ENCODE results near the gene ADAMTS13. TPM values are rescaled to one million over a fixed set of nuclear protein-coding genes. Genes with fewer than 3 reads are reported as not detected.

The ADAMTS13 gene
- total RNA-seq, 1 donor from 2014 or later = 3.5 TPM

DNA sequence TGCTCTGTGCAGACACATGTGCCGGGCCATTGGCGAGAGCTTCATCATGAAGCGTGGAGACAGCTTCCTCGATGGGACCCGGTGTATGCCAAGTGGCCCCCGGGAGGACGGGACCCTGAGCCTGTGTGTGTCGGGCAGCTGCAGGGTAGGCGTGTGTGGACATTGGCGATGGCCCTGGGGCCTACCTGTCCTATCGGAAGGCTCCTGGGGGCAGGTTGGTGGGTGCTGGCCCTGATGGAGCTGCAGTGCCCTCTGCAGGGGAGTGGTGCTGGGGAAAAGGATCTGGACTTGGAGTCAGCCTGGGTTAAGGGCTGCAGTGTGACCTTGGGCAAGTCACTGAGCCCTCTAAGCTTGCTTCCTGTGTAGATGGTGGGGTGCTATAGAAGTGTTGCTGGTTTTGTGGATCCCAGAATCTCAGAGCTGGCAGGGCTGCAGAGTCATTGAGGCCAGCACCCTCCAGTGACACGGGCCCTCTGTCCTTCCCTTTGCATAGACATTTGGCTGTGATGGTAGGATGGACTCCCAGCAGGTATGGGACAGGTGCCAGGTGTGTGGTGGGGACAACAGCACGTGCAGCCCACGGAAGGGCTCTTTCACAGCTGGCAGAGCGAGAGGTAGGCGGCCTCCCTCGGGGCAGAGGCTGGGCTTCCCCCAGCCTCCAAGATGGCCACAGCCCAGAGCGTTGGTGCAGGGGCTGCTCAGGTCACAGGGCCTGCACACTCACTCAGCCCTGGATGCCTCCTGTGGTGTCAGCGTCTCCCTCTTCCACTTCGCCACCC lies 15.8 kb downstream of the ADAMTS13 start:
- Histone ChIP-seq H3K36me3 (no peaks in the 10 kb centered on the region), H3K4me1 (no peaks in the 10 kb centered on the region), H3K27me3 (no peaks in the 10 kb centered on the region), H3K4me3 (no peak overlapping the region), H3K27ac (no peak overlapping the region), H3K9me3 (no peaks in the 10 kb centered on the region)
- TF ChIP-seq CTCF (IDR thresholded peaks at IDR 0.05) = no peak
- intact Hi-C loops (cut with DNase I) = no loop called here
- no peak for DNase-seq (ENCODE audit: low spot score in 2 of 2)

- Histone ChIP-seq H3K9me3 (no peaks in the 10 kb centered on the region), H3K4me1 (no peaks in the 10 kb centered on the region), H3K4me3 (no peak overlapping the region), H3K36me3 (no peaks in the 10 kb centered on the region), H3K27ac (no peak overlapping the region), H3K27me3 (no peaks in the 10 kb centered on the region)
- no peak for DNase-seq (ENCODE audit: low spot score in 2 of 2)
- intact Hi-C loops (cut with DNase I) = no loop called here
- TF ChIP-seq CTCF (IDR thresholded peaks at IDR 0.05) = no peak
These were observed 17.2 kb downstream of the ADAMTS13 start for GRCh38 chr9:133439337-133439736.

DNA sequence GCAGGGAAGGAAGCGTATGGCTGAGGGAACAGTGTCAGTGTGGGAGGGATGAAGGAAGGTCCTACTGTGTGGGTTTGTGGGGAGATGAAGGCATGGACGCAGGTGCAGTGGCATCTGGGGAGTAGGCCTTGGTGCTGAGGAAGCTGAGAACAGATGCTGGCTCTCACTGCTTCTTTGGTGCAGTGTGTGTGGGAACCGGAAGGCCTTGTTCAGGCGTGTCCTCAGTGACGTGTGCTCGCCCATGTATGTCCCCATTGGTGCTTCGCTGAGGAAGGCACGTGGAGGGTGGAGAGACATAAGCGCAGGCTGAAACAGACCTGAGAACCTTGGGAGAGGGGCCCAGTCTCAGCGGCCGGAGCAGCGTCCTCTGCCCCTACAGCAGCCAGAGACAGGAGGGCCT lies 18.7 kb downstream of the ADAMTS13 start:
- DNase-seq (ENCODE audit: low spot score in 2 of 2) = no peak
- no peaks in the 10 kb centered on the region for H3K36me3 ChIP-seq
- no peak overlapping the region for H3K4me3 ChIP-seq
- no peaks in the 10 kb centered on the region for H3K27me3 ChIP-seq
- intact Hi-C loops (cut with DNase I) = no loop called here
- H3K4me1 ChIP-seq = no peaks in the 10 kb centered on the region
- no peaks in the 10 kb centered on the region for H3K9me3 ChIP-seq
- no peak overlapping the region for H3K27ac ChIP-seq
- TF ChIP-seq CTCF (IDR thresholded peaks at IDR 0.05) = no peak

DNA sequence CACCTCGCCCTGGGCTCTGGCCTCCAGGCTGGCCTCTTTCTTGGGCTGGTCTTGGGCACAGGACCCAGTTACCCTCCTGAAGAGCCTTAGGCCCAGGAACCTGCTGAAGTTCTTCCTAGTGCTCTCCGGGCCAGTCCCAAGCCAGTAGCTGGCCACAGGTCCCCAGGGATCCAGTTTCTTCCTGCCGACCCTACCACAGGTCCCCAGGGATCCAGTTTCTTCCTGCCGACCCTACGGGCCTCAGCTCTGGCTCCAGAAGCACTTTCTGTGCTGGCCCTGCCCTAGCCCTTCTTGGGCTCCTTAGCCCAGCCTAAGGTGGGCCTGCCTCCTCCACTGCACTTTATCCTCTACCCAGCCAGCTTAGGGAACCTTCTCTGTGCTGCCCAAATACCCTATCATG lies 19.4 kb downstream of the ADAMTS13 start:
- intact Hi-C loops (cut with DNase I) = no loop called here
- Histone ChIP-seq H3K36me3 (no peaks in the 10 kb centered on the region), H3K4me3 (no peak overlapping the region), H3K27me3 (no peaks in the 10 kb centered on the region), H3K27ac (no peak overlapping the region), H3K4me1 (no peaks in the 10 kb centered on the region), H3K9me3 (no peaks in the 10 kb centered on the region)
- DNase-seq (ENCODE audit: low spot score in 2 of 2) = no peak
- TF ChIP-seq CTCF (IDR thresholded peaks at IDR 0.05) = no peak

- H3K9me3 ChIP-seq = no peaks in the 10 kb centered on the region
- H3K36me3 ChIP-seq = no peaks in the 10 kb centered on the region
- DNase-seq (ENCODE audit: low spot score in 2 of 2) = no peak
- no peaks in the 10 kb centered on the region for H3K27me3 ChIP-seq
- no peak overlapping the region for H3K4me3 ChIP-seq
- intact Hi-C loops (cut with DNase I) = no loop called here
- no peak for TF ChIP-seq CTCF (IDR thresholded peaks at IDR 0.05)
- no peak overlapping the region for H3K27ac ChIP-seq
- H3K4me1 ChIP-seq = no peaks in the 10 kb centered on the region
These were observed 21.1 kb downstream of the ADAMTS13 start for GRCh38 chr9:133443248-133443647.
